GM12878 (cell line): ENCODE data around the gene CCDC24.

Experiments
- ATF2 ChIP-seq: IDR thresholded peaks from 2 replicates; pipeline ENCODE4 v1.6.1; 2012; ENCODE audit warnings: low read length, inconsistent platforms
- CTCF ChIP-seq, 3 experiments: IDR thresholded peaks in 2 of 3; conservative IDR thresholded peaks in 1 of 3; 2 replicates each; pipeline ENCODE4 v1.5.1; 2011; ENCODE audit warnings: low read depth in 3 of 3, low read length in 3 of 3, mild to moderate bottlenecking in 3 of 3, control low read depth in 2 of 3, moderate library complexity in 2 of 3, inconsistent platforms in 1 of 3, mixed read lengths in 1 of 3; ENCODE audit not compliant: control insufficient read depth in 2 of 3, insufficient read depth in 1 of 3; ENCODE audit errors: extremely low read depth in 1 of 3
- EP300 ChIP-seq, 2 experiments: fragments of 150-350 bp in 1 of 2; IDR thresholded peaks; 2 replicates each; pipeline ENCODE4 v1.6.1; 2011 to 2012; ENCODE audit warnings: low read depth in 2 of 2, low read length in 2 of 2, borderline replicate concordance in 1 of 2, improper control_type of control experiment in 1 of 2, inconsistent platforms in 1 of 2; ENCODE audit not compliant: control insufficient read depth in 1 of 2
- EZH2 ChIP-seq: IDR thresholded peaks from 2 replicates; pipeline ENCODE4 v1.6.1; 2012; ENCODE audit warnings: low read depth, mild to moderate bottlenecking, control low read depth, inconsistent platforms, low read length, borderline replicate concordance; ENCODE audit not compliant: control insufficient read depth
- MXI1 ChIP-seq: fragments of 150-350 bp; IDR thresholded peaks from 2 replicates; pipeline ENCODE4 v1.6.1; 2011; ENCODE audit warnings: low read depth, mild to moderate bottlenecking, inconsistent platforms, low read length, improper control_type of control experiment
- MYB ChIP-seq: fragments of 150-350 bp; IDR thresholded peaks from 2 replicates; pipeline ENCODE4 v1.6.1; 2014; ENCODE audit warnings: mild to moderate bottlenecking, low read depth, low read length, borderline replicate concordance
- POLR2A ChIP-seq: IDR thresholded peaks from 2 replicates; pipeline ENCODE4 v1.6.1; 2011; ENCODE audit warnings: low read depth, mild to moderate bottlenecking, low read length
- RCOR1 ChIP-seq: conservative IDR thresholded peaks from 2 replicates; pipeline ENCODE4 v1.6.1; 2012; ENCODE audit warnings: low read depth, low read length, improper control_type of control experiment
- REST ChIP-seq: IDR thresholded peaks from 2 replicates; pipeline ENCODE4 v1.6.1; 2012; ENCODE audit warnings: mild to moderate bottlenecking, low read depth, low read length
- SIN3A ChIP-seq: IDR thresholded peaks from 2 replicates; pipeline ENCODE4 v1.6.1; 2012; ENCODE audit warnings: low read depth, low read length, improper control_type of control experiment
- TAF1 ChIP-seq: IDR thresholded peaks from 2 replicates; pipeline ENCODE4 v1.6.1; 2011; ENCODE audit warnings: mild to moderate bottlenecking, low read depth, low read length, borderline replicate concordance
- TCF7 ChIP-seq: IDR thresholded peaks from 2 replicates; pipeline ENCODE4 v1.6.1; 2014; ENCODE audit warnings: antibody characterized with exemption, borderline replicate concordance
- WRNIP1 ChIP-seq: IDR thresholded peaks from 2 replicates; pipeline ENCODE4 v1.6.1; 2011; ENCODE audit warnings: low read depth, low read length, improper control_type of control experiment, borderline replicate concordance

- TF ChIP-seq TAF1 (no peak), POLR2A (no peak), TCF7 (no peak), SIN3A (no peak), CTCF (IDR thresholded peaks at IDR 0.05 in 2 of 3, conservative IDR thresholded peaks at IDR 0.05 in 1 of 3; ENCODE audit: control insufficient read depth in 2 of 3, extremely low read depth in 1 of 3, insufficient read depth in 1 of 3, low read depth in 3 of 3, low read length in 3 of 3) (no peak), WRNIP1 (no peak), RCOR1 (no peak), EZH2 (no peak), REST (no peak), MYB (no peak), EP300 (IDR thresholded peaks at IDR 0.05; ENCODE audit: borderline replicate concordance in 1 of 2, control insufficient read depth in 1 of 2, low read depth in 2 of 2, low read length in 2 of 2) (no peak), MXI1 (no peak), ATF2 (no peak)
These were observed 23.8 kb downstream of the CCDC24 start for GRCh38 chr1:44015206-44015605.
